Stimulated activated CD4-positive, alpha-beta T cell treated with anti-CD3 and anti-CD28 coated beads, TNF-alpha, amount 100 ng/mL, for 4 hours (primary cell): ENCODE data around the gene GUCY1A2.
"Not testable (repeated sequence)": the region's sequence is repeated elsewhere in the genome, so short reads cannot be mapped to it uniquely, and the experiment has no call there.

Experiments
- DNase-seq, 3 experiments: peaks; one replicate each; pipeline ENCODE4 v3.0.0-alpha.2; 2020; ENCODE audit warnings: low read depth in 3 of 3

Gene GUCY1A2

DNA sequence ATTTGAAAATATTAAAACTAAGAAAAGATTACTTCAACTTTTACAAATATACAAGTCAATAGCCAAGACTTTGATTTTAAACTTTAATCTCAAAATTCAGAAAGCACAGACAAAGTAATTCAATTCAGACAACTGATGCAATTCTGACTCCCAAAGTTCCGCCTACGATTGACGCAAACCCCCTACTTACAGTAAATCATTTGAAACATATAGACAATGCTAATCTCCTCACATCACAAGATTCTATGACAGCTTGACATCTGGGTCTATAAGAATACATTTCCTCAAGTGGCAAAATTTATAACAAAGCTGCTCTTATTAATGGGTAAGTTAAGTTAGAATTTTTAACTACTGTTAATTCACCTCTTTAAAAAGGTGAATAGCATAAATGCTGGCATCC, 75.2 kb downstream of the GUCY1A2 start:
- no peak for DNase-seq

DNA sequence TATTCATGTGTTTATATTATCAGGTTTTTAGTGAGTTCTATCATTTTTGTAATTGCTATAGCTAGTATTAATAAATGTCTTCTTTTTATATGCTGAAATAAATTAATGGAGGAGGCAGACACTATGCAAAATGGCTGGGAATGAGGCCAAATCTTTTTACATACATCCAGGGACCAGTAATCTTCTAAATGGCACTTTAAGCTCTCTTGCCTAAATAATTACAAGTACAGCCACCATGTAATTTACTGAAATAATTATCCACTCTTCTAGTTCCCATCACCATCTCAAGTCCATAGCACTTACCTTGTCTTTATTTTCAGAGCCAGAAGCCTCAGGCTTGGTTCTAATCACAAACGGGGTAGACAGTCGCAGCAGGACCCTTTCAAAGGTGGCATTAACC, 79.1 kb downstream of the GUCY1A2 start:
- DNase-seq = no peak

GRCh38 chr11:106937111-106937510, 81.2 kb downstream of the GUCY1A2 start:
- DNase-seq = no peak

GRCh38 chr11:106925245-106925644, 93.0 kb downstream of the GUCY1A2 start:
- no peak for DNase-seq

DNA sequence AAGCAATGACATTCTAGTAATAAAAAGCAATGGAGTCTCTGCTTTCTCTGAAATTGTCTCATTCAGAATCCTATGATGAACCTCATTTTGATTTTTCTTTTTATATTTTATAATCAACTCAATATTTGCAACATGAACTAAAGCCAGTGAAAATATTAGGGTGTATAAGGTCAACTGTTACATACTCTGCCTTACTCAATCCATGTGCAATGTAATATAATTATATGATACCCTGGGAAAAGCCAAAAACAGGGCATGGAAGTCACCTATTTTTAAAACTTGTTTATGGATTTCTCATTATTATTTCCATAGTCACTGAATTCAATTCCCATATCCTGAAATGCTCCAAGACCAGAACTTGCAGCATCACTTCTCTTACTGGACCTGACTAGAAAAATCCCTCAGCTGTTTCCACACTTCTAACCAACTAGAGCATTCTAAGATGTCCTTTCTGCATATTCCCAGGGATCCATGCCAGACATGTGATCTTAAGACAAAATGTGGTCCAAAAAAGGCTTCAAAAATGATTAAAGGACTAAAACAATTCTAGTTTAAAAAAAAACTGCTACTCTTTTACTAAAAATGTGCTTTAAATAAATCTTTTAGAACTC, 97.3 kb downstream of the GUCY1A2 start:
- DNase-seq = no peak

GRCh38 chr11:106917973-106918372, 100.3 kb downstream of the GUCY1A2 start:
- no peak for DNase-seq

- no peak for DNase-seq
Observed at GRCh38 chr11:106914409-106914808, 103.9 kb downstream of the GUCY1A2 start.

DNA sequence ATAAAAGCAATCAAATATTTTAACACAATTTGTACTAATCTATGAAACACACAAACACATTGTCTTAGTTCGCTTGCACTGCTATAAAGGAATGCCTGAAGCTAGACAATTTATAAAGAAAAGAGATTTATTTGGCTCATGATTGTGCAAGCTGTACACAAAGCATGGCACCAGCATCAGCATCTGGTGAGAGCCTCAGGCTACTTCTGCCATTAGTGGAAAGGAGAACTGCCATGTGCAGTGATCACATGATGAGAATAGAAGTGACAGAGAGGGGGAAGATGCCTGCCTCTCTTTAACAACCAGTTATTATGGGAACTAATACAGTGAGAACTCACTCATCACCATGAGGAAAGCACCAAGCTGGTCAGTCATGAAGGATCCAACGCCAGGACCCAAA, 105.1 kb downstream of the GUCY1A2 start:
- DNase-seq = no peak

- no peak for DNase-seq
Observed at GRCh38 chr11:106904826-106905225, 113.5 kb downstream of the GUCY1A2 start.

- no peak for DNase-seq
Observed at GRCh38 chr11:106889718-106890117, 128.6 kb downstream of the GUCY1A2 start.

DNA sequence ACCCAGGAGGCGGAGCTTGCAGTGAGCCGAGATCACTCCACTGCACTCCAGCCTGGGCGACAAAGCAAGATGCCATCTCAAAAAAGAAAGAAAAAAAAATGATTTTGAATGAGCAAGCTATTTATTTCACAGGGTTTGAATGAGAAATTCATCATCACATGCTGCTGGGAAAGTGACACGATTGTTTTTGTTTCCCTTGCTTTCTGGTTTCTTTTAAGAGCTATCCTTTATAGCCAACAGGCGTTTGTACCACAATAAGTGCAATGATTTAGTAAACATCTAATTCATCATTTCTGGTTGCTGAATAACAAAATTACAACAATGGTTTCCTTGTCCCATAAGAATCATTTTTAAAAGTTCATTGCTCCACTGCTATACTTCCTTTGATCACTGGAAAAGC, 129.9 kb downstream of the GUCY1A2 start:
- no peak for DNase-seq

DNA sequence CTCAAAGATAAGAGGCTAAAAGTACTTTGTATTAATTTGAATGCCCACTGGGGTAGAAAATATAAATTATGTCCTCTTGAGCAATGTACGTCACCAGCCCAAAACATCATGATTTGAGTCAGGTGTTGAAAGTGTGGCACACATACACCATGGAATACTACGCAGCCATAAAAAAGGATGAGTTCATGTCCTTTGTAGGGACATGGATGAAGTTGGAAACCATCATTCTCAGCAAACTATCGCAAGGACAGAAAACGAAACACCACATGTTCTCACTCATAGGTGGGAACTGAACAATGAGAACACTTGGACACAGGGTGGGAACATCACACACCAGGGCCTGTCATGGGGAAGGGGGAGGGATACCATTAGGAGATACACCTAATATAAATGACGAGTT, 134.6 kb downstream of the GUCY1A2 start:
- not testable (repeated sequence) for DNase-seq

DNA sequence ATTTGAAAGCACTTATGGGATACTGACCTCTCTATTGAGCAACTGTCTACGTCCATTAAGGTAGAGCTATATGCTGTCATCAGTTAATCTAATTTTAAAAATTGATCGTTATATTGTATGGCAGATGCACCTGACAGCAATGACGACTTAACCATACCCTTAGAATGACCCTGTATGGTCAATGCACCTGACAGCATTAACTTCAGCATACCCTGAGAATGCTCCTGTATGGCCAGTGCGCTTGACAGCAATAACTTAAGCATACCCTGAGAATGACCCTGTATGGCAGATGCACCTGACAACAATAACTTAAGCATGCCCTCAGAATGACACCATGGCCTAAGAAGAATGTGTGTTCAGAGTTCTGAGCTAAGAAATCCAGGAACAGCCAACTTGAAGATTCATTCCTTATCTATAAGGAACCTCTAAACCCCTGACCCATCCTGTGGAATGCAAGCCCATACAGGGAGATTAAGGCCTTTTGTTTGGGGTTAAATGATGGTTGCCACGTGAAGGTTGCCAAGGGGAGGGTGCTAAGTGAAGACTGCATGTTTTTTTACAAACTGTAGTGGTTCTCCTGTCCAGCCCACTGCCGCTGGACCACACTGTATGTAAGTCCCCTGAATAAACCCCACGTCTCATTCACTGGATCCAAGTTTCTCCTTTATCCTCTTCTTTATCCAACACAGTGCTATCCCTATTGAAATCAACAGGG, 138.3 kb downstream of the GUCY1A2 start:
- DNase-seq = no peak

DNA sequence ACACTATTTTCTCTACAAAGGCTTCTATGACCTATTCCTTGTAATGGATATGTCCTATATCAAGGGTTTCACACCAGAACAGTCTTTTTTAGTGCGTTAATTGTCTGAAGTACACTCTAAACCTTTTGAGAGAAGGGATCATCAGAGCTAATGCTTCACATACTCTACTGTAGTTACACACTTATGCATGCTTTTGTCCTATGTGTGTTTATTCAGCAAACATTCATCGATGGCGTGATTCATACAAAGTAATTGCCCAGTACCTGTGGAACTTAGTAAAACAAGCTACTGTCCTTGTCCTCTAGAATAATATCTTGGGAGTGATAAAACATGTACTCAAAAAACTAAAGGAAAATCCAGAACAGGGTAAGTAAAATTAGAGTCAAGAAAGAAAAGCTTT, 139.2 kb downstream of the GUCY1A2 start:
- no peak for DNase-seq

GRCh38 chr11:106875013-106875412, 143.3 kb downstream of the GUCY1A2 start:
- no peak for DNase-seq

GRCh38 chr11:106872246-106872645, 146.0 kb downstream of the GUCY1A2 start:
- DNase-seq = no peak

DNA sequence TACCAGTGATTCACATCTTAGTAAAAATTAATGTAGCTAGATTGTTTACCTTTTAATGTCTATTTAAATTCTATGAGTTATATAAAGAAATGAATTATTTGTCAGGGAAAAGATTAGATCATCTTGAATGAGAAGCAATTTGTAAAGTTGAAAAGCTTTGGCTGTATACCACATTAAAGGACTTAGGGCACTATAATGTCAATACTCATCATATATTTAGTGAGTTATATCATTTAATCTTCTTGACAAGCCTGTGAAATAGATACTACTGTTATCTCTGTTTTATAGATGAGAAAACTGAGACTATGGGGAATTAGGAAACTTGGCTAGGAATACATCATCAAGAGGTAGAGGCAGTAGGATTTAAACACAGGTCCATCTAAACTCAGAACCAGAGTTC, 160.1 kb downstream of the GUCY1A2 start:
- DNase-seq = no peak

GRCh38 chr11:106856566-106856965, 161.7 kb downstream of the GUCY1A2 start:
- no peak for DNase-seq

GRCh38 chr11:106854429-106854828, 163.8 kb downstream of the GUCY1A2 start:
- DNase-seq = no peak

DNA sequence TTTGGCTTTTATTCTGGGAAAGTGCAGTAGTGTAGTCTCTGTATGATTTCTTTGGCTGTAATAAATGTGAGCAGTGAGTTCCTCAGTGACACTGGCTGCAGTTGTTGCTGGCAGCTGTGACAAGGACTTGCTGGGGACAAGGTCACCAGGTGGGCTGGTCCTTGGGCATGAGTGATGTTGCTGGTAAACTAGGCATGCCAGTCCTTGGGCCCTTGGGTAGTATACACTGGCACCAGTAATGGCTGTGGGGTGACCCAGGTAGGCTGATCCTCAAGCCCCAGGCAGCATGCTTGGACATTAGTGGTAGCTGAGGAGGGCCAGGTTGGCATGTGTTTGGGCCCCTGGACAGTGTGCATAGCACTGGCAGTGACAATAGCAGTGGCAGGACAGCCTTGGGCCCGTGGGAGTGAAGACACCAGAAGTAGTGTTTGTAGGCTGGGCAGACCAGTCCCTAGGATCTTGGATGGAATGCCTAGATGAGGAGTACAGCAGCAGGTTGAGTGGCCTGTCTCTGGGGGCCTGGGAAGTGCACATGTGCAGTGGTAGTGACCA, 164.3 kb downstream of the GUCY1A2 start:
- DNase-seq = no peak

GRCh38 chr11:106852779-106853178, 165.5 kb downstream of the GUCY1A2 start:
- DNase-seq = no peak

GRCh38 chr11:106848526-106848925, 169.8 kb downstream of the GUCY1A2 start:
- DNase-seq = no peak

- no peak for DNase-seq
Observed at GRCh38 chr11:106842134-106842533, 176.1 kb downstream of the GUCY1A2 start.
